GM18498 (cell line): Measurements from ENCODE around the gene IL1R2.
"Not testable (repeated sequence)": the region's sequence is repeated elsewhere in the genome, so short reads cannot be mapped to it uniquely, and the experiment has no call there.

ENCODE experiments used
- ATAC-seq: cut with Tn5 transposase; IDR thresholded peaks from one replicate; pipeline ENCODE4 v1.9.1; 2021; ENCODE audit warnings: mild to moderate bottlenecking, moderate library complexity; ENCODE audit not compliant: unreplicated experiment

IL1R2 gene

DNA sequence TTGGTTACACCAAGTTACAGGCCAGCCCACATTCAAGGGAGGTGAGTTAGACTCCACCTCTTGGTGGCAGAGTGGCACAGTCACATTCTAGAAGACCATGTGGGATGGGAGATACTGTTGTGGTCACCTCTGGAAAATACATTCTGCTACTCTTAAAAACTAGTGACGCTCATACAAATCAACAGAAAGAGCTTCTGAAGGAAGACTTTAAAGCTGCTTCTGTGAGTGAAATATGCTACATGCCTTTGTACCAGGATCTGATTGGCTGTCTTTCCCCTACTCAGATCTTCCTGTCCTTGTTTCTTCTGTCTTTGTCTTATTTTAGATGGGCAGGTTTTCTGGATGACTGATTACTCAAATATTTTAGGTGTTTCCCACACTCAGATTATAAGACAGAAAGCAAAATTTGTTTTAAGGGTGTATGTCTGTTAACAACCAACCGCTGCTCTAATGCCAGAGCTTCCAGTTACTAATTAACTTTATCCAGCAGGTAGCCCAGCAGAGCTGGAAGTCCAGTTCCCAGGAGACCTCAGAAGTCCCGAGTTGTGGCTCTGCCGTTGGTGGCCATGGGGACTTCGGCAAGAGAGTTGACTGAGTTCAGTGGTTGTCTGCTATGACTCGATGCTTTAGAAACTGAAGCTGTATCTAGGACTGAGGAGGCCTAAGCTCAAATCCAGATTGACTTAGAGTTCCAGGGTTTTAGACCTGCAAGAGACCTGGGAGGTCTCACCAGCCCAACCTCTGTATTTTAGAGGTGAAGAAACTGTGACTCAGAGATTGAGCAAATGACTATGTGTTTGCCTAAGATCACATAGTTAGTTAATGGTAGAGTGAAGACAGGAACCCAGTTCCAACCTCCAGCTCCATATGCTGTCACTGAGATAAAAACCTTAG, 7.4 kb downstream of the IL1R2 start:
- ATAC-seq = peak; percentile 51

DNA sequence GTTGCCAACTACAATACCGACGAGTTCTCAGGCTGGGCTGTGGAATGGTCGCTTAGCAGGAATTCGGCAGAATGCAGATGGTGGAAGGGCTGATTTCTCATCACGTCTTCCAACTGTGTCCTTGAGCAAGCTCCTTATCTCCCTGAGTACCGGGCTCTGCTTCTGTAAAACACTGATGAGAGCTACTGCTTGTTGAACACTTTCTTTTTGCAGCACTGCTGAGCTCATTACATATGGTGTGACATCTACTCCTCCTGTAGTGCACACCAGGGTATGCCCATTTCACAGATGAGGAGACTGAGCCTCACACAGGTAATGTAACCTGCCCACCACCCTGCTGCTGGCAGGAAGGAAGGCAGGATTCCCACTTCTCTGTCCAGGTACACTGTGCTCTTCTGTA, 8.3 kb downstream of the IL1R2 start:
- no peak for ATAC-seq

DNA sequence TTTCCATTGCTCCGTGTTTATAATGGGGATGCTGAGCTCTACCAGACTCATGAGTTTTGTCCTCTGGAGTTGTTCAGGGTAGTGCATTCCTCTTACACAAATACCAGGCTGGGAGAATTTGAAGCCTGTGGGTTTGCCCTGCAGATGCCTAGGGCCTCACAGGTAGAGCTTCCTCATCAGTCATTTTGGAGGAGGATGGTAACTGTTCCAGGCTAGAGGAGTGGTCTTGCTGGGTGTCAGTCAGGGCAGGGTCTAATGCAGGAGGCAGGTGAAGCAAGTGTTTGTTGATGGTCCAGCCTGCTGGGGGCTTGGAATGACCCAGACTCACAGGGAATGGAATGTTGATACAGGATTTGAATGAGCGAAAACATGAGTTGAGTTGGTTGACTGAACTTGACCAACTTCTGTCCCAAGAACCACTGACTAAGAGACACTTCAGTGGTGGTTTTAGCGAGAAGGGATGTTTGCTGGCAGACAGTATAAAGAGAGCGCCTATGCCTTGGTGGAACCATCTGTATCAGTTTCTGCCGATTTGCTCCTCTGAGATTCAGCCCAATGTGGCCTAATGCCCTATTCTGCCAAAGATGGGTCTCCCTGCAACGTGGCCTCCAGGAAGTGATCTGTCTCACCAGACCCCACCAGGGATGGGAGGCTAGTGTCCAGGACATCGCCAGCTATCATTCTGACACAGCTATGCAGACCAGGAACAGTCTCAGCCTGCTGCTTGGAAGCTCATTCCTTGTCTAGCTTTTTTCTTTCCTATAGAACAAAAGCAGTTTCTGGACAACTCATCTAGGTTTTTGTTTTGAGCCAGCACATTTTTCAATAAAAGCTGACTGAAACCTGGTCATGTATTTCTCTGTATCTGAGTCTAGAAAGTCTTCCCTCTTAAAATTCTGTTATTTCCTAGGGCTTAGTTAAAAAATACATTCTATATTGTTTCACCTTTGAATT, 9.3 kb downstream of the IL1R2 start:
- ATAC-seq = no peak

DNA sequence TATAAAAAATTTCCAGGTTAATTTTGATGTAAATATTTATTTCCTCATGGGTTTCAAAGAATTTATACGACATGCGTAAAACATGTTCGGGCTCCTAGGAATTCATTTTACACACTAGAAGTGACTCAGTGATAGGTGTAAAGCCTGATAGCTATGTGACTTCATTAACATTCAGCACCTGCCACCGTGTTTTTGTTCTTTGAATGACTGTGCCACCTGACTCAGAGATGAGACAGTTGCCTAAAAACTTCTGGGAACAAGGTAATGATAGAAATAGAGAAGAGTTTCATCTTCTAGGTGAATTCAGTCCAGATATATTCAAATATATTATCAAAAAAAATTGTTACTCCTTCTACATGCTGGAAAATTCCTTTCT, 10.0 kb downstream of the IL1R2 start:
- ATAC-seq = no peak

DNA sequence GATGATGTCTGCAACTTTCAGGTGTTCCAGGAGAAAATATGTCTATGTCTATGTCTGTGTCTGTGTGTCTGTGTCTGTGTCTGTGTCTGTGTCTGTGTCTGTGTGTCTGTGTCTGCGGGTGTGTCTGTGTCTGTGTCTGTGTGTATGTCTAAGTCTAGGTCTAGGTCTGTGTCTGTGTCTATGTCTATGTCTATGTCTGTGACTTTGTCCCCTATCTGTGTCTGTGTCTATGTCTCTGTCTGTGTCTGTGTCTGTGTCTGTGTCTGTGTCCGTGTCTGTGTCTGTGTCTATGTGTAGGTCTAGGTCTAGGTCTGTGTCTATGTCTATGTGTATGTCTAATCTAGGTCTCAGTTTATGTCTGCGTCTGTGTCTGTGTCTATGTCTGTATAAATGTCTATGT, 10.5 kb downstream of the IL1R2 start:
- no peak for ATAC-seq

DNA sequence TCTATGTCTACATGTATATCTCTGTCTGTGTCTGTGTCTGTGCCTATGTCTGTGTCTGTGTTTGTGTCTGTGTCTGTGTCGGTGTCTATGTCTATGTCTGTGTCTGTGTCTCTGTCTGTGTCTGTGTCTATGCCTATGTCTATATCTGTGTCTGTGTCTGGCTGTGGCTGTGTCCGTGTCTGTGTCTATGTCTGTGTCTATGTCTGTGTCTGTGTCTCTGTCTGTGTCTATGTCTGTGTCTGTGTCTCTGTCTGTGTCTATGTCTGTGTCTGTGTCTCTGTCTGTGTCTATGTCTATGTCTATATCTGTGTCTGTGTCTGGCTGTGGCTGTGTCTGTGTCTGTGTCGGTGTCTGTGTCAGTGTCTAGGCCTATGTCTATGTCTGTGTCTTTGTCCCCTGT, 11.1 kb downstream of the IL1R2 start:
- ATAC-seq = not testable (repeated sequence)

DNA sequence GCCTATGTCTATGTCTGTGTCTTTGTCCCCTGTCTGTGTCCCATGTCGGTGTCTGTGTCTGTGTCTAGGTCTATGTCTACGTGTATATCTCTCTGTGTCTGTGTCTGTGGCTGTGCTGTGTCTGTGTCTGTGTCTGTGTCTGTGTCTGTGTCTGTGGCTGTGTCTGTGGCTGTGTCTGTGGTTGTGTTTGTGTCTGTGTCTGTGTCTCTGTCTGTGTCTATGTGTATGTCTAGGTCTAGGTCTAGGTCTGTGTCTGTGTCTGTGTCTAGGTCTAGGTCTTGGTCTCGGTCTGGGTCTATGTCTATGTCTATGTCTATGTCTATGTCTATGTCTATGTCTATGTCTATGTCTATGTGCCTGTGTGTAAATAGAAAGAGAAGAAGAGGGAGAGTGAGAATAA, 11.9 kb downstream of the IL1R2 start:
- ATAC-seq = no peak

DNA sequence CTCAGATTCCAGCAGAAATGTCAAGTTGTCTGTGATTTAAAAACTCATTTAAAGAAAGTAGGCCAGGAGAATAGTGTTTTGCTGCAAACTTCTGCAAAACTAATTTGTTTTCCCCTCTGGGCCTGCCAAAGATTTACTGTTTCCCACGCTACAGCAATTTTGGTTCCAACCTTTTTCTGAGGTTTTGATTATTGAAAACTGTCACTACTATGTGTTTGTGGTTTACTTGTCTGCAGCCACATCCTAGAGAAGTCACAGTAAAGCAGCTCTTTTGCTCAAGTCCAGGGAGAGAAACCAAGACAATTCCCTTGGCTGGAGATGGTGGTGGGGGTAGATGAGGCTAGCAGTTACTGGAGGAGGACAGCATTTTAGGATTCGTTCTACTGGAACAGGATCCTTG, 12.8 kb downstream of the IL1R2 start:
- ATAC-seq = no peak

DNA sequence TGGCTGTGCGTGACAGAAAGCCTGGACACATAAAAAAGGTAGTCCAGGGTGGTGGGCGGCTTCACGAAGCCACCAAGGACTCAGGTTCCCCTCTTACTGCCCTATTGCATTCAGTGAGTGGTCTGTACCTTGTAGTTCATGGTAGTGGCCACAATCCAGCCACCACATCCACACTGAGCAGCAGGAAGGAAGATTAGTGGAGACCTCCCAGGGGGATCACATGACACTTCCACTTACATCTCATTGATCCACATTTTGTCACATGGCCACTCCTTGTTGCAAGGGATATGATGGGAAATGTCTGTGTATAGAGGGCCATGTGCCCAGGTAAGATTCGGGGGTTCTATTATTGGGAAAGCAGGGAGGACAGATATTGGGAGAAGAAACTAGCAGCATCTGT, 13.7 kb downstream of the IL1R2 start:
- ATAC-seq = no peak

DNA sequence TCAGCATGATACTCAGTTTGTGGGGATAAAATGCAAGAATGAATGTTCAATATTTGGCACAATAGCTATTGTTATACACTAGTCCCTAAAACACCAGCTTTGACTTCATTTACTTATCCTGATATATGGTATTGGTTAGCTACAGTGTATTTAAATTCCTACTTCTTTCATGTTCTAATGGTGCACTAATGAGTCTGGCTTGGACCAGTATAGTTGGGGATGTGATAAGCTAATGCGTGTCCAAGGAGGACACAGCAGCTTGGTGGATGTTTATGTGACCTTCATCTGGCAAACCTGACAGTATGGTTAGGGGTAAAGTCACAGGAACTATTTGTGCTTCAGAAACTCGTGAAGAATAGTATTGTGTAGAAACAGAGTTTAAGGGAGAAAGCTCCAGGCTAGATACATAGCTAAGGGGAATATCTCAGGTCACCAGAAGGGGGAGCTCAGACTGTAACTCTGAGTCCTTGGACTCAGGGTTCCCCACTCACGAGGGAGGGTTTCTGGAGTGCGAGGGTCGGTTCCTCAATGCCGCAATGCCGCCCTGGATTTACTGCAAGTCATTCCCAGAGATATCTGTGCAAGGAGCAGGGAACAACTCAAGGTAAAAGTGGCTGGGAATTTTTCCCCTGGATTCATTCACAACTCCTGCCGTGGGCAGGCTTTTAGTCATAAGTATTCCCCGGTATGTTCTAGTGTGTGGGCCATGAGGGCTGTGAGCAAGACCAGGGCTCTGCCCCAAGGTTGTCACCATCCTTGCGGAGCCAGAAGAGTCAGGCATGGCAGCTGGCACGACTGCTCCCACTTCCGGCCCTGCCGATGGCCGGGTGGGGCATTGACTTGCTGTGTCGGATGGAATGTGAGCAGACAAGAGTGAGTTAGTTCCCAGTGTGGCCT, 14.5 kb downstream of the IL1R2 start:
- ATAC-seq = peak; percentile 63

DNA sequence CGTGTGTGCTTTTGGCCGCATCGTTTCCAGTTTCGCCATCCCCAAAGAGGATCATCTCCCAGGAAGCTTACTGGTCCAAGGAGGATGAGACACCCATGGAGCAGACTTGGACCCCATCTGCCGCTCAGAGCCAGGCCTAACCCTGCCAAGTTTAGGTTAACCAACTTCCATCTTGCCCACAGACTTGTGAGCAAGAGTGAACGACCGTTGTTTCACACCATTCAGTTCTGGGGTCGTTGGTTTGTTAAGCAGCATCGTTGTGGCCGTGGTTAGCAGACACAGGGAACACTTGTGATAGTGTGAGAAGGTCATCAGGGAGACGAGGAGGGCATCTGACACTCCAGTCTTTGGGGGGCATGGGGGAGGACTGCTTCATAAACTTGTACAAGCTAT, 15.1 kb downstream of the IL1R2 start:
- no peak for ATAC-seq

DNA sequence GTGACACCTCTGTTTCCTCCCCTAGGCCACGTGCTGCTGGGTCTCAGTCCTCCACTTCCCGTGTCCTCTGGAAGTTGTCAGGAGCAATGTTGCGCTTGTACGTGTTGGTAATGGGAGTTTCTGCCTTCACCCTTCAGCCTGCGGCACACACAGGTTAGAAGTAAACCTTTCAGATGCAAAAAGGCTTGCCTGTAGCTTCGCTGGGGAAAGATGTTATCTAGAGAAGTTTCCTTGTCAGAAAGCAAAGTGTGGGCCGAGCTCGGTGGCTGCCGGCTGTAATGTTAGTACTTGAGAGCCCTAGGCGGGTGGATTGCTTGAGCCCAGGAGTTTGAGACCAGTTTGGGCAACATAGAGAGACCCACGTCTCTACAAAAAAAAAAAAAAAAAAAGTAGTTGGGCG, 16.7 kb downstream of the IL1R2 start:
- ATAC-seq = no peak

DNA sequence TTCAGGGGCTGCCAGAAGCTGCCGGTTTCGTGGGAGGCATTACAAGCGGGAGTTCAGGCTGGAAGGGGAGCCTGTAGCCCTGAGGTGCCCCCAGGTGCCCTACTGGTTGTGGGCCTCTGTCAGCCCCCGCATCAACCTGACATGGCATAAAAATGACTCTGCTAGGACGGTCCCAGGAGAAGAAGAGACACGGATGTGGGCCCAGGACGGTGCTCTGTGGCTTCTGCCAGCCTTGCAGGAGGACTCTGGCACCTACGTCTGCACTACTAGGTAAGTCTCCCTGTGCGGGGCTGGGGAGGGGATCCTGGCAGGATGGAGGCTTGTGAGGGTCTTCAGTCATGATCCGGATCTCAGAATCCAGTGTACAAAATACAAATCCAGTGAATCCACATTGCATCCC, 17.8 kb downstream of the IL1R2 start:
- no peak for ATAC-seq

DNA sequence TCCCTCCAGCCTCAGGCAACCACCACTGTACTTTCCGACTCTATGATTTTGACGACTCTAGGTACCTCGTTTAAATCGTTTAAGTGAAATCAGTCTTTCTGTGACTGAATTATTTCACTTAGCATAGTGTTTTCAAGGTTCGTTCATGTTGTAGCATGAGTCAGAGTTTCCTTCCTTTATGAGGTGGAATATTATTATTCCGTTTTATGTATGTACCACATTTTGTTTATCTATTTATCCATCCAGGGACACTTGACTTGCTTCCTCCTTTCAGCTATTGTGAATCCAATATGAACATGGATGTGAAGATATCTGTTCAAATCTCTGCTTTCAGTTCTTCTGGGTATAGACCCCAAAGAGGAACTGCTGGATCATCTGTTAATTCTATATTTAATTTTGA, 19.1 kb downstream of the IL1R2 start:
- no peak for ATAC-seq

DNA sequence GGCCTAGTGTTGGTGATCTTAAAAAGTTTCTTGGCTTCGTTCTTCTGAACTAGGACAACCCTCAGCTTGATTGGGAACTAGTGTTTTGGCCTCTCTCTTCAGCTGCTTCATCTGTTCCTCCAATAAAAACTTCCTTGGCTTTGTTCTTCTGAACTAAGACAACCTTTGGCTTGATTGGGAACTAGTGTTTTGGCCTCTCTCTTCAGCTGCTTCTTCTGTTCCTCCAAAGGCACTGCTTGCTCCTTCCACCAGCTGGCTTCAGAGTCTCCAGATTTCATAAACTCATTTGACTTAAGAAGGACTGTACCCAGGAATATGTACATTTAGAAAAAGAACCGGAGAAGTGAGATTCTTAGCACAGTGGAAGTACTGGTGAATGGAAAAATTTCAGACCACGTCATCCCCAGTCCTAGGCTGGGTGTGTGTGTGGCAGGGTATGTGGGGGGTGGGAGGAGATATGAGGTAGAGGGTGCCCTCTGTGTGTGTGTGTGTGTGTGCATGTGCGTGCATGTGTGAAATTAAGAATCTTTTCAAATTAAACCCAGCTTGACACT, 20.4 kb downstream of the IL1R2 start:
- ATAC-seq = no peak

DNA sequence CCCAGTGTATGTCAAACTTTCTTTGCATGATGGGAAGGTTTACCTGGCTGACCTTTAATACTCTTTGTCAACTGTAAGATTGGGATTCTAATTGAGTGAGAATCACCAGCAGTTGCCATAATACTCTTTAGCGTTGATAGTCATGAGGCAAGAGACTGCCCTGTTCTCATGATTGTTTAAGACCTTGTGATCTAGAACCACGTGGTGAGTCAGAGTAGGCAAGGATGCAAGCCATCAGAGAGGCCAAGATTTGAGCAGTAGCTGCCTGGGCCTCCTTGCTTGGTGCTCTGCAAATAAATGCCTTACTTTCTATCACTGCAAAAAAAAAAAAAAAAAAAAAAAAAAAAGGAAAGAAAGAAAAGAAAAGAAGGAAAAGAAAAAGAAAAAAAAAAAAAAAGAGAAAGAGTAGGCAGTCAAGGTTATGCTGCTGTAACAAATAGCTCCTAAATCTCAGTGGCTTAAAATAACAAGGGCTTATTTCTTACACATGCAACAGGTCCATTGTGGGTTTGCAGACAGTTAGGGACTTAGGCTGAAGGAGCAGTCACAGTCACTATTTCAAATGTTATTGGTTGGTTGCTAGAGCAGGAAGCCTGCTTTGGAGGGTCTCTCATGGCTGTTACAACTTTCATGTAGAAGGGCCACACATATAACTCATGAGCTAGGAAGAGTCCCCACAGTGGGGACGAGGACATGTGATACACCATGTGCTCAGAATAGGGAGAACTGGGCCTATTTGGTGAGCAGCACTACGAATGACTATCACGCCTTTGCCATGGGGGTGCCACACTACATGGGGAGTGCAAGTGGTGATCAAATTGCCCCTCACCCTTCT, 21.7 kb downstream of the IL1R2 start:
- no peak for ATAC-seq

DNA sequence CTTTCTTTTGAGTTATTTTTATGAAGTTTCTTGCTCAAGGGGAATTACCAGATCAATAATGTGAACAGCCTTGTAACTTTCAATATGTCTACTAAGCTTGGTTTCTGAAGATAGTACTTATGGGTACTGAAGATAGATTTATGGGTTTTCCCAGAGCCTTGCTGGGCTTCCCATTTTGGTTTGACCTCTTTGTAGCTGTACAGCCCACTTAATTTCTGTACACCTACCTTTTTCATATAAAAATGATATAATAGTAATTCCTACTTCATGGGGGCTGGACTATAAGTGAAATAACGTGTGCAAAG, 22.2 kb downstream of the IL1R2 start:
- ATAC-seq = no peak

DNA sequence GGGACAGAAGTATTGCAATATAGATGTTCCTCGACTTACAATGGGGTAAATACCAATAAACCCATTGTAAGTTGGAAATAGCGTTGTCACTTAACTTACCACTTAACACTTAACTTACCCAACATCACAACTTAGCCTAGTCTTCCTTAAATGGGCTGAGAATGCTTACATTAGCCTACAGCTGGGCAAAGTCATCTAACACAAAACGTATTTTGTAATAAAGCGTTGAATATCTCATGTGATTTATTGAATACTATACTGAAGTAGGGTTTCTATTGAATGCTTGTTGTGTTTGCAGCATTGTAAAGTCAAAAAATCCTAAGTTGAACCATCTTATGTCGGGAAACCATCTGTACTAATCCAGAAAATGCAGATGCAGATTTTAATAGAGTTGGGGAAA, 23.6 kb downstream of the IL1R2 start:
- no peak for ATAC-seq

DNA sequence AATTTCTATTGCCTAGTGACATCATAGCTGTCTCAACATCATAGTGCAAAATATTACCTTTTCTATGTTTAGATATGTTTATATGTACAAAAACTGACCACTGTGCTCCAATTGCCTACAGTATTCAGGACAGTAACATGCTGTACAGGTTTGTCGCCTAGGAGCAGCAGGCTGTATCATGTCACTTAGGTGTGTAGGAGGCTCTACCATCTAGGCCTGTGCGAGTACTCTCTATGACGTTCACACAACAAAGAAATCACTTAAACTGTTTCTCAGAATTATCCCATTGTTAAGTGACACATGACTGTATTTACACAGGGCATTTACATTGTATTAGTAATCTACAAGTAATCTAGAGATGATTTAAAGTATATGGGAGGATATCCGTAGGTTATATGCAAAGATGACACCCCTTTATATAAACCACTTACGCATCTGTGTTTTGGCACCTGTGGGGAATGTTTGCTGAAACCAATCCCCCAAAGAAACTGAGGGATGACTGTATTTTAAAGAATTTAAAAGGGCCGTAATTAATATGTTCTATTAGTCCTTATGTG, 24.7 kb downstream of the IL1R2 start:
- no peak for ATAC-seq
